IgD-negative memory B cell (primary cell): ENCODE results near the gene PPP1R13B. TPM values are rescaled to one million over a fixed set of nuclear protein-coding genes. Genes with fewer than 3 reads are reported as not detected.

ENCODE experiments used
- H3K27ac Mint-ChIP-seq, 3 donors: one replicate each; pipeline ENCODE4 v1.8.0; 2020 to 2022; ENCODE audit warnings: mild to moderate bottlenecking in 3 of 3, mixed read lengths in 3 of 3, moderate library complexity in 1 of 3
- H3K27me3 Mint-ChIP-seq: one replicate; pipeline ENCODE4 v1.8.0; 2021; ENCODE audit warnings: mixed read lengths
- H3K36me3 Mint-ChIP-seq: one replicate; pipeline ENCODE4 v1.8.0; 2020; ENCODE audit warnings: mild to moderate bottlenecking, mixed read lengths
- H3K4me1 Mint-ChIP-seq, 3 donors: one replicate each; pipeline ENCODE4 v1.8.0; 2020 to 2022; ENCODE audit warnings: mixed read lengths in 3 of 3, mild to moderate bottlenecking in 1 of 3
- H3K4me3 Mint-ChIP-seq, 4 donors: one replicate each; pipeline ENCODE4 v1.8.0; 2020 to 2022; ENCODE audit warnings: mild to moderate bottlenecking in 4 of 4, mixed read lengths in 4 of 4, moderate library complexity in 3 of 4
- H3K9me3 Mint-ChIP-seq, 3 donors: one replicate each; pipeline ENCODE4 v1.8.0; 2020 to 2021; ENCODE audit warnings: mixed read lengths in 3 of 3, mild to moderate bottlenecking in 1 of 3
- polyA plus RNA-seq: library from polyadenylated mRNA; unstranded; fragments of 300-500 nt; fragmentation: Illumina TruSeq; gene quantifications from one replicate; pipeline ENCODE4 v1.2.3, GENCODE V29; 2021

PPP1R13B gene
- polyA plus RNA-seq, 1 donor from 2014 or later = 1.8 TPM

DNA sequence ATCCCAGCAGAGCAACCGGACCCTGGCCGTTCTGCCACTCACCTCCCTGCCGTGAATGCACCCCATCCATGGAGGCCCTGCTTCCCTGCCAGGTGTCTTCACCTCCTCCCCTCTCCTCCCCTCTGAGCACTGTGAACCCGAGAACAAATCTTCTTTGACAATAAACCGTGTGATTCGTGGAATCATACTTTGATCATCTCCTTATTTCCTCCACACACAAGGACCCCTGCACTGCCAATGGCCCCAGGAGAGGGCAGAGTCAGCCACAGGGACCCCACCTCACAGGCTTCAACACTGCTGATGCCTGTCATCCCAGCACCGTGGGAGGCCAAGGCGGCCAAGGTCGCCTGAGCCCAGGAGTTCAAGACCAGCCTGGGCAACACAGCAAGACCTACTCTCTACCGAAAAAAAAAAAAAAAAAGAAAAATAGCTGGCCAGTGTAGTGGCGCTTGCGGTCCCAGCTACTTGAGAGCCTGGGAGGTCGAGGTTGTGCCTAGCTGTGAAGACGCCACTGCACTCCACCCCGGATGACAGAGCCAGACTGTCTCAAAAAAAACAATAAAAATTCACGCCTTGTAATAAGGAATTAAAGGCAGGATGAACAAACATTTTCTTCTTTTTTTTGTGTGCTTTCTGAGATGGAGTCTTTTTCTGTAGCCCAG lies 133.2 kb downstream of the PPP1R13B start:
- Mint-ChIP-seq H3K4me1 (peaks cover 21 to 26% (median 23%) of the 10 kb centered on the region in 3 donors), H3K27me3 (no peaks in the 10 kb centered on the region), H3K9me3 (no peaks in the 10 kb centered on the region), H3K27ac (peak overlapping the region in 2 of 3 donors; percentile 78 to 84), H3K4me3 (peak overlapping the region; percentile 75 to 94 (median 86)), H3K36me3 (peaks cover 1% of the 10 kb centered on the region)

DNA sequence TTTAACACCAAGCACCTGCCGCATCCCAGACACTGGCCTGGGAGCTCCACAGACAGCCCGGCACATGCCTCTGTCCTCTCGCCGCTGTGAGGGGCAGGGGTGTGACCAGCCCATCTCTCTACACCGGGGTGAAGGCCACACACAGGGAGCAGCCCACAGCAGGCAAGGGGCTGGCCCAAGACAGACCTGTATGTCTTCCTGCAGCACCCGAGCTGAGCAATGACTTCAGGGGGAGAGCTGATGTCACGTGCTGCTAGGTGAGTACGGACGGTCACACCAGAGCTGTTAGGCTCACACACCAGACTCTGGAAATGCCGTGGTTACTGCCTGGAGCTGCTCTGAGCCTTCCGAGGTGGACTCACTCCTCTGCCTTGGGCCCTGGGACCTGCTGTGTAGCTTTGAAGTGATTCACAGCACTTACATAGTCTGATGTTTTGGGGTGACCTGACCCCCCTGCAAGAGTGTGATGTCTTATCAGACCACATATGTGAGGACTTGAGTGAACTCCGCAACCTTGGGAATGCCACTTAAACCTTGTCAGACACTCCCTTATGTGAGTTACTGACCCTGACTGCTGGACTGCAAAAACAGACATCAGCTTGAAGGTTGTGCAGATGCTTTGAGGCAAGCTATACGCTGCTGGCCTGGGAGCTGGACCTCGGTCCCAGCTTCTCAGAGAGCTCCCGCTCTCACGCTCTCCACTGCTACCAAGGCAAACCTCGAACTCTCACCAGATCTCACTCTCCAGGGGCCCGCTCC lies 133.9 kb downstream of the PPP1R13B start:
- Mint-ChIP-seq H3K36me3 (peaks cover 1% of the 10 kb centered on the region), H3K4me1 (peaks cover 20 to 23% (median 21%) of the 10 kb centered on the region in 3 donors)

GRCh38 chr14:103712633-103713247 lies 134.6 kb downstream of the PPP1R13B start:
- Mint-ChIP-seq H3K27ac (no peak overlapping the region), H3K9me3 (no peaks in the 10 kb centered on the region), H3K36me3 (peaks cover 4% of the 10 kb centered on the region), H3K4me3 (peak overlapping the region in 1 of 4 donors; percentile 85), H3K27me3 (no peaks in the 10 kb centered on the region), H3K4me1 (peaks cover 17 to 21% (median 19%) of the 10 kb centered on the region in 3 donors)

More for the DNA sequence above, 133.9 kb downstream of the PPP1R13B start:
- H3K4me3 Mint-ChIP-seq = peak overlapping the region; percentile 75 to 94 (median 86)
- no peaks in the 10 kb centered on the region for H3K9me3 Mint-ChIP-seq
- peak overlapping the region; percentile 46 to 84 (median 78) for H3K27ac Mint-ChIP-seq
- no peaks in the 10 kb centered on the region for H3K27me3 Mint-ChIP-seq

GRCh38 chr14:103711516-103712431 lies 135.6 kb downstream of the PPP1R13B start:
- H3K9me3 Mint-ChIP-seq = no peaks in the 10 kb centered on the region
- peak overlapping the region in 1 of 4 donors; percentile 58 for H3K4me3 Mint-ChIP-seq
- no peaks in the 10 kb centered on the region for H3K27me3 Mint-ChIP-seq
- H3K36me3 Mint-ChIP-seq = peaks cover 2% of the 10 kb centered on the region
- H3K27ac Mint-ChIP-seq = peak overlapping the region in 1 of 3 donors; percentile 42
- peaks cover 11 to 15% (median 14%) of the 10 kb centered on the region in 3 donors for H3K4me1 Mint-ChIP-seq

DNA sequence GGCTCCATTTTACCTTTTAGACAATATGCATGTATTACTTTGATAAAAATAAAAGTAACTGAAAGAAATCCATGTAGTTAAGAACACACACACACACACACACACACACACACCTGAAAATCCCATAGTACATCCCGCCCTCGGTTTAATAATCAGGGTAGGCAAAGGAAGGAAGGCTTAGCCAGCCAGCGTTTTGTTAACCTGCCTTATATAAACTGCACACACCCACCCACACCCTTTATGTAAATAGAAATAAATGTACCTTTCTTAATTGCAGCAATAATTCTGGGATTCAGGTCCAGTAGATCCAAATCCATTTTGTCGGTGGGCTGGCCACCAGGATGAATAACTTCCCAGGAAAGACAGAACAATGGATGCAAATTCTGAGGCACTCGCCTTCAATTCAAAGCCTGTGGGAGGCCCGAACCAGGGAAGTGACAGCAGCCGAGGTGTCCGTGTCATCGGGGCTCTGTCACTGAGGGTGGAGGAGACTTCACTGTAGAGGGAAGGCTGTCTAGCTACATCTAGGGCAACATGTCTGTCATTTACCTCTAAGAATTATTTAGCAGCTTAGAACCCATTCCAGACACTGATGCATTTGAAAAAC lies 136.5 kb downstream of the PPP1R13B start:
- peak overlapping the region in 2 of 4 donors; percentile 1 to 44 for H3K4me3 Mint-ChIP-seq
- H3K9me3 Mint-ChIP-seq = no peaks in the 10 kb centered on the region
- no peaks in the 10 kb centered on the region for H3K27me3 Mint-ChIP-seq
- H3K27ac Mint-ChIP-seq = peak overlapping the region in 1 of 3 donors; percentile 42
- H3K36me3 Mint-ChIP-seq = peaks cover 2% of the 10 kb centered on the region
- peaks cover 9 to 15% (median 12%) of the 10 kb centered on the region in 3 donors for H3K4me1 Mint-ChIP-seq

- H3K27ac Mint-ChIP-seq = no peak overlapping the region
Observed at GRCh38 chr14:103709814-103710213, 137.6 kb downstream of the PPP1R13B start.

DNA sequence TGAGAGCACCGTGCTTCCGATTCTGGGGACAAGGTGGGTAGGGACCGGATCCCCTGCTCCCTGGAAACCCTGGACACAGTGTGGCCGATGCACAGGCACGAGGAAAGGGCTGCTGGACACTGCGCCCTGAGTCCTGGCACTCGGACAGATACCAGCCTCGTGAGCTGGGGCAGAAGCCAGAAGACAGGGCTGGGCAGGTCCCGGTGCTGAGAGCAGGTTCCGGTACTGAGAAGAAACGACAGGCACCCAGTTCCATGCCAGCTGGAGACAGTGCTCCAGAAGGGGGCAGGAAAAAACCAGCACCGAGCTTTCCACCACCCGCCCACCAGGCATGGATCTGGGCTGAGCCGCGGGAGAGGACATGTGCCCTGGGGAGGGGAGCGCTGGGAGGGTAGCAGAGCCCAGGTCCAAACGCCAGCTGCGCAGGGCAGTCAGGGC lies 138.6 kb downstream of the PPP1R13B start:
- no peaks in the 10 kb centered on the region for H3K27me3 Mint-ChIP-seq
- peaks cover 4 to 8% (median 5%) of the 10 kb centered on the region in 3 donors for H3K4me1 Mint-ChIP-seq
- no peaks in the 10 kb centered on the region for H3K9me3 Mint-ChIP-seq
- peak overlapping the region in 2 of 3 donors; percentile 45 to 84 for H3K27ac Mint-ChIP-seq
- H3K4me3 Mint-ChIP-seq = peak overlapping the region in 1 of 4 donors; percentile 74
- peaks cover 4% of the 10 kb centered on the region for H3K36me3 Mint-ChIP-seq

More at GRCh38 chr14:103709814-103710213, 137.6 kb downstream of the PPP1R13B start:
- Mint-ChIP-seq H3K4me3 (peak overlapping the region in 1 of 4 donors; percentile 73), H3K4me1 (peaks cover 7 to 10% (median 9%) of the 10 kb centered on the region in 3 donors), H3K27me3 (no peaks in the 10 kb centered on the region), H3K36me3 (peaks cover 2% of the 10 kb centered on the region), H3K9me3 (no peaks in the 10 kb centered on the region)

DNA sequence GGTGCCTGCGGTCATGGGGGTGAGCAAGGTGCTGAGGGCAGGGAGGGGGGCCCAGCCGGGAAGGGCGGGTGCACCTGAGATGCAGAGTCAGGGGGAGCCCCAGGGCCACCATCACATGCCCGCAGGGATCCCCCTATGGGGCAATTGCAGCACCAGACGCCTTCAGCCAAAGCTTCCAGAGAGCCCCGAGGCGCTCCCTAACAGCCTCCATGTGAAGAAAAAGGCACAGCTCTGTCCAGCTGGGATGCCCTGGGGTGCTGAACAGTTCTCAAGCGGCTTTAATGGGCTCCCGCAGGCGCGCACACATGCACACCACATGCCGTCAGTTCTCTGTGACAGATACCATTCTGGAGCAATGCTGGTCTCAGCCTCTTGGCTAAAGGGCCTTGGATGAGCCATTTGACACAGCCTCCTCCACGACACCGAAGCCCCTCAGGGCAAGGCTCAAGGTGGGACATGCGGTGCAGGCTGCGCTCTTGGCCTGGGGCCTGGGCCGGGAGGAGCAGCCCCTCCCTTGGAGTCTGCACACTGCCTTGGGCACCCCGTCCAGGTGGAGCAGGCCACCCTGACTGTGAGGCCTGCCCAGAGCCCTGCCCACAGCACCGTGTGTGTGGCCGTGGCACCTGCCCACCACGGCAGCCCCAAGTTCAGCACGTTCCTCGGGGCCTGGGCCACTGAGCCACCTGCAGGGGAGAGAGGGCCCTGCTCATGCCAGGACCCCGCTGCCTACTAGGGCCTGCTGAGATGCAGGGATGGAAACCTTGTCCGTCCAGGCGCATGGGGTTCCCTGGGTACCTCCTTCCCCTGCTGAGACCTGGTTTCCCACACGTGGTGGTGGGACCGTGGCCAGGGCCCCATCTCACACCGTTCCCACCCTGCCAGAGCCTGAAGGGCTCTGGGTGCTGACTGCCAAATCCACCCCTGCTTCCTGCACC lies 139.8 kb downstream of the PPP1R13B start:
- Mint-ChIP-seq H3K27ac (no peak overlapping the region), H3K4me1 (peaks cover 0 to 9% (median 5%) of the 10 kb centered on the region in 3 donors), H3K27me3 (no peaks in the 10 kb centered on the region), H3K36me3 (peaks cover 4% of the 10 kb centered on the region), H3K9me3 (no peaks in the 10 kb centered on the region), H3K4me3 (no peak overlapping the region)

GRCh38 chr14:103706551-103707328 lies 140.6 kb downstream of the PPP1R13B start:
- Mint-ChIP-seq H3K27me3 (no peaks in the 10 kb centered on the region), H3K4me1 (peaks cover 3 to 15% (median 8%) of the 10 kb centered on the region in 3 donors), H3K4me3 (no peak overlapping the region), H3K27ac (no peak overlapping the region), H3K36me3 (peaks cover 4% of the 10 kb centered on the region), H3K9me3 (no peaks in the 10 kb centered on the region)

- no peak overlapping the region for H3K4me3 Mint-ChIP-seq
- H3K27me3 Mint-ChIP-seq = no peaks in the 10 kb centered on the region
- H3K9me3 Mint-ChIP-seq = no peaks in the 10 kb centered on the region
- peaks cover 4% of the 10 kb centered on the region for H3K36me3 Mint-ChIP-seq
- no peak overlapping the region for H3K27ac Mint-ChIP-seq
- peaks cover 7 to 18% (median 8%) of the 10 kb centered on the region in 3 donors for H3K4me1 Mint-ChIP-seq
Observed at GRCh38 chr14:103705504-103706284, 141.7 kb downstream of the PPP1R13B start.

DNA sequence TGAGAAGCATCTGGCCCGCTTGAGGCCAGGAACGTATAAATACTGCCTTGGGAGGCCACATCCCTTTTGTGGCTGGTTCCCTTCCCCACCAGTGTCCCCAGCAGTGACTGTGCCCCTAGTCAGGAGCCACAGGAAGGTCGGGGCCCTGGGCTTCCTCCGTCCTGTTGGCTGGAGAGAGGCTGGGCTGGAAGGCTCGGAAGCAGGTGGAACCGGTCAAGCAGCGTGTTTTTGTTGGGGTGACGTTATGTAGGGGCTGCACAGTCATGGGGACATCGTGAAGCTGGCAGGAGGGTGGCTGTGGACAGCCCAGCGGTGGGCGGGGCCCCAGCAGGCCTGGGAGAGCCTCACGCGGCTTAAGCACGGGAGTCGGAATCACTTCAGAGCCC lies 142.3 kb downstream of the PPP1R13B start:
- Mint-ChIP-seq H3K27me3 (no peaks in the 10 kb centered on the region), H3K9me3 (no peaks in the 10 kb centered on the region), H3K4me1 (peaks cover 7 to 18% (median 7%) of the 10 kb centered on the region in 3 donors), H3K27ac (peak overlapping the region in 1 of 3 donors; percentile 62), H3K36me3 (peaks cover 4% of the 10 kb centered on the region), H3K4me3 (no peak overlapping the region)

GRCh38 chr14:103704708-103705107 lies 142.7 kb downstream of the PPP1R13B start:
- H3K36me3 Mint-ChIP-seq = peaks cover 4% of the 10 kb centered on the region
- peaks cover 7 to 18% (median 7%) of the 10 kb centered on the region in 3 donors for H3K4me1 Mint-ChIP-seq
- H3K27me3 Mint-ChIP-seq = no peaks in the 10 kb centered on the region
- no peak overlapping the region for H3K4me3 Mint-ChIP-seq
- peak overlapping the region in 1 of 3 donors; percentile 62 for H3K27ac Mint-ChIP-seq
- no peaks in the 10 kb centered on the region for H3K9me3 Mint-ChIP-seq
